ENCODE measurements around the gene RALA.

DNA sequence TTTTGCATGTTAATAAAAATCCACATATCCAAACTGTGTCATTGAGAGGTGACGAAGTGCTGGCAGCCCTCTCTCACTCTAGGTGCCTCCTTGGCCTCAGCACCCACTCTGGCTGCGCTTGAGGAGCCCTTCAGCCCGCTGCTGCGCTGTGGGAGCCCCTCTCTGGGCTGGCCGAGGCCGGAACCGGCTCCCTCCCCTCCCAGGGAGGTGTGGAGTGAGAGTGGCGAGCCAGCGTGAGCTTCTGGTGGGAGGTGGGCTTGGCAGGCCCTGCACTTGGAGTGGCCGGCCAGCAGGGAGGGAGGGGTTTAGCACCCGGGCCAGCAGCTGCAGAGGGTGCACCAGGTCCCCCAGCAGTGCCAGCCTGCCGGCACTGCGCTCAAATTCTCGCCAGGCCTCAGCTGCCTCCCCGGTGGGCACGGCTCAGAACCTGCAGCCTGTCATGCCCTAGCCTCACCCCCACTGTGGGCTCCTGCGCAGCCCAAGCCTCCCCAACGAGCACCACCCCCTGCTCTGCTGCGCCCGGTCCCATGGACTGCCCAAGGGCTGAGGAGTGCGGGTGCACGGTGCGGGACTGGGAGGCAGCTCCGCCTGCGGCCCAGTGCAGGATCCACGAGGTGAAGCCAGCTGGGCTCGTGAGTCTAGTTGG is 46.0 kb upstream of the RALA start:
- TF ChIP-seq EZH2 (IDR thresholded peaks at IDR 0.05), result no peak
- TF ChIP-seq, protein P1, sequence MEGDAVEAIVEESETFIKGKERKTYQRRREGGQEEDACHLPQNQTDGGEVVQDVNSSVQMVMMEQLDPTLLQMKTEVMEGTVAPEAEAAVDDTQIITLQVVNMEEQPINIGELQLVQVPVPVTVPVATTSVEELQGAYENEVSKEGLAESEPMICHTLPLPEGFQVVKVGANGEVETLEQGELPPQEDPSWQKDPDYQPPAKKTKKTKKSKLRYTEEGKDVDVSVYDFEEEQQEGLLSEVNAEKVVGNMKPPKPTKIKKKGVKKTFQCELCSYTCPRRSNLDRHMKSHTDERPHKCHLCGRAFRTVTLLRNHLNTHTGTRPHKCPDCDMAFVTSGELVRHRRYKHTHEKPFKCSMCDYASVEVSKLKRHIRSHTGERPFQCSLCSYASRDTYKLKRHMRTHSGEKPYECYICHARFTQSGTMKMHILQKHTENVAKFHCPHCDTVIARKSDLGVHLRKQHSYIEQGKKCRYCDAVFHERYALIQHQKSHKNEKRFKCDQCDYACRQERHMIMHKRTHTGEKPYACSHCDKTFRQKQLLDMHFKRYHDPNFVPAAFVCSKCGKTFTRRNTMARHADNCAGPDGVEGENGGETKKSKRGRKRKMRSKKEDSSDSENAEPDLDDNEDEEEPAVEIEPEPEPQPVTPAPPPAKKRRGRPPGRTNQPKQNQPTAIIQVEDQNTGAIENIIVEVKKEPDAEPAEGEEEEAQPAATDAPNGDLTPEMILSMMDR (IDR thresholded peaks at IDR 0.05), result no peak
